ENCODE data around the gene MSL2. TPM values are rescaled to one million over a fixed set of nuclear protein-coding genes. Genes with fewer than 3 reads are reported as not detected.
"Not testable (repeated sequence)": the region's sequence is repeated elsewhere in the genome, so short reads cannot be mapped to it uniquely, and the experiment has no call there.

Gene MSL2
- total RNA-seq, 1 donor from 2014 or later: 17.5 TPM

- H3K36me3 ChIP-seq (ENCODE audit: control insufficient read depth, insufficient read depth, low read length): no peaks in the 10 kb centered on the region
- H3K4me3 ChIP-seq (ENCODE audit: low read depth, low read length): no peak overlapping the region
- TF ChIP-seq CTCF (IDR thresholded peaks at IDR 0.05; ENCODE audit: insufficient read depth, low read length, poor library complexity, severe bottlenecking): no peak
- H3K27me3 ChIP-seq (ENCODE audit: control insufficient read depth, insufficient read depth, low read length): no peaks in the 10 kb centered on the region
- DNase-seq (ENCODE audit: low read depth): no peak
These were observed 22.1 kb downstream of the MSL2 start for GRCh38 chr3:136173939-136174490.

GRCh38 chr3:136171097-136171542 is 25.0 kb downstream of the MSL2 start:
- H3K36me3 ChIP-seq (ENCODE audit: control insufficient read depth, insufficient read depth, low read length): no peaks in the 10 kb centered on the region
- no peak overlapping the region for H3K4me3 ChIP-seq (ENCODE audit: low read depth, low read length)
- H3K27me3 ChIP-seq (ENCODE audit: control insufficient read depth, insufficient read depth, low read length): no peaks in the 10 kb centered on the region
- no peak for TF ChIP-seq CTCF (IDR thresholded peaks at IDR 0.05; ENCODE audit: insufficient read depth, low read length, poor library complexity, severe bottlenecking)
- DNase-seq (ENCODE audit: low read depth): no peak

DNA sequence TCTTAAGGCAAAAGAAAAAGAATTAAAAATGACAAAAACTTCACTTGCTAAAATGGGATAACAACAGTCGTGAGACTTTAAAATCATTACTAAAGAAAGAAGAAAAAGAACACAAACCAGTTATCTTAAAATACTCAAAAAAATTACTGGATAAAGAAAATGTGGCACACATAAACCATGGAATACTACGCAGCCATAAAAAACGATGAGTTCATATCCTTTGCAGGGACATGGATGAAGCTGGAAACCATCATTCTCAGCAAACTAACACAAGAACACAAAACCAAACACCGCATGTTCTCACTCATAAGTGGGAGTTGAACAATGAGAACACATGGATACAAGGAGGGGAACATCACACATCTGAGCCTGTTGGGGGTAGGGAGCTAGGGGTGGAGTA is 27.9 kb downstream of the MSL2 start:
- DNase-seq (ENCODE audit: low read depth); H3K4me3 ChIP-seq (ENCODE audit: low read depth, low read length); H3K36me3 ChIP-seq (ENCODE audit: control insufficient read depth, insufficient read depth, low read length); H3K27me3 ChIP-seq (ENCODE audit: control insufficient read depth, insufficient read depth, low read length): not testable (repeated sequence)

DNA sequence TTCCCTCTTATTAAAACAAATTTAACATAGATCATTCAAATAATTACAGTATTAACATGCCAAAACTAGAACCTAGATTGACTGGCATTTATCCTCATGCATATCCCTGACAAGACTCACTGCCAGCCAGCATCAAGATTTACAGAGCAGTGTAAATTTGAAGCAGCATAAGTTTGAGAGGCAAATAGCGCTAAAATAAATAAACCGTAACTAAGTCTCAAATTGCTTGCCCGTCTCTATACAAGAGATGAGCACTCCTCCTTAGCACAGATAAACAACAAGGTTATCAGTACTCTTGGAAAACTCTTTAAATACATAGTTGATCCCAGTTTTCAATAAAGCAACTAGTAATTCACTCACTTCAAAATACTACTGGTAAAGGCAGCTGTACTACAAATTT is 29.6 kb downstream of the MSL2 start:
- no peaks in the 10 kb centered on the region for H3K27me3 ChIP-seq (ENCODE audit: control insufficient read depth, insufficient read depth, low read length)
- TF ChIP-seq CTCF (IDR thresholded peaks at IDR 0.05; ENCODE audit: insufficient read depth, low read length, poor library complexity, severe bottlenecking): no peak
- no peak for DNase-seq (ENCODE audit: low read depth)
- H3K4me3 ChIP-seq (ENCODE audit: low read depth, low read length): no peak overlapping the region
- no peaks in the 10 kb centered on the region for H3K36me3 ChIP-seq (ENCODE audit: control insufficient read depth, insufficient read depth, low read length)

DNA sequence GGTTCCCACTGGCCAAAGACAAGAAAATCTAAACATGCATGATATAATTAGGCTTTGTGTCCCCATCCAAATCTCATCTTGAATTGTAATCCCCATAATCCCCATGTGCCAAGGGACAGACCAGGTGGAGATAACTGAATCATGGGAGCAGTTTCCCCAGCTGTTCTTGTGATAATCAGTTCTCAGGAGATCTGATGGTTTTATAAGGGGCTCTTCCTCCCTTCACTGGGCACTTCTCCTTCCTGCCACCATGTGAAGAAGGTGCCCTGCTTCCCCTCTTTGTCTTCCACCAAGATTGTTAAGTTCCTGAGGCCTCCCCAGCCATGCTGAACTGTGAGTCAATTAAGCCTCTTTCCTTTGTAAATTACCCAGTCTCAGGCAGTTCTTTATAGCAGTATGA is 32.5 kb downstream of the MSL2 start:
- H3K4me3 ChIP-seq (ENCODE audit: low read depth, low read length); DNase-seq (ENCODE audit: low read depth); H3K27me3 ChIP-seq (ENCODE audit: control insufficient read depth, insufficient read depth, low read length); H3K36me3 ChIP-seq (ENCODE audit: control insufficient read depth, insufficient read depth, low read length): not testable (repeated sequence)

- TF ChIP-seq CTCF (IDR thresholded peaks at IDR 0.05; ENCODE audit: insufficient read depth, low read length, poor library complexity, severe bottlenecking): no peak
- H3K27me3 ChIP-seq (ENCODE audit: control insufficient read depth, insufficient read depth, low read length): no peaks in the 10 kb centered on the region
- no peak overlapping the region for H3K4me3 ChIP-seq (ENCODE audit: low read depth, low read length)
- no peak for DNase-seq (ENCODE audit: low read depth)
- H3K36me3 ChIP-seq (ENCODE audit: control insufficient read depth, insufficient read depth, low read length): no peaks in the 10 kb centered on the region
These were observed 33.8 kb downstream of the MSL2 start for GRCh38 chr3:136162322-136162721.

DNA sequence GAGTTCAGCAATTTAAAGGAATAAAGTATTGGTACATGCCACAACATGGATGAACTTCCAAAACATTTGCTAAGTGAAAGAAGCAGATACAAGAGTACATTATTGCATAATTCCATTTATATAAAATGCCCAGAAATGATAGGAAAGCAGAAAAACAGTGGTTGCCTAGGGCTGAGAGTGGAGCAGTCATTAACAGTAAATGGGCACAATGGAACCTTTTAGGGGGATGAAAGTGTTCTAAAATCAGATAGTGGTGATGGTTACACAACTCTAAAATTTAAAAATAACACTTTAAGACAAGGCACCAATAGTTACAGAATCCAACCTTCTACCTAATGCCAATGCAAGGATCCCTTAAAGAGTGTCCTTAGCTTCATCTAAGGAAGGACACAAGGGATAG is 34.6 kb downstream of the MSL2 start:
- no peak for DNase-seq (ENCODE audit: low read depth)
- H3K27me3 ChIP-seq (ENCODE audit: control insufficient read depth, insufficient read depth, low read length): no peaks in the 10 kb centered on the region
- H3K36me3 ChIP-seq (ENCODE audit: control insufficient read depth, insufficient read depth, low read length): no peaks in the 10 kb centered on the region
- H3K4me3 ChIP-seq (ENCODE audit: low read depth, low read length): no peak overlapping the region
- TF ChIP-seq CTCF (IDR thresholded peaks at IDR 0.05; ENCODE audit: insufficient read depth, low read length, poor library complexity, severe bottlenecking): no peak
